Measurements from ENCODE around the gene CRISP3.

- TF ChIP-seq ATF2 (IDR thresholded peaks at IDR 0.05; ENCODE audit: low read length) (no peak), ATF3 (IDR thresholded peaks at IDR 0.05; ENCODE audit: insufficient read depth, low read depth, low read length) (no peak), BACH1 (IDR thresholded peaks at IDR 0.05; ENCODE audit: low read length) (no peak), RFX5 (IDR thresholded peaks at IDR 0.05; ENCODE audit: borderline replicate concordance, low read depth, low read length) (no peak), CTCF (IDR thresholded peaks at IDR 0.05; ENCODE audit: control extremely low read depth in 1 of 3, insufficient read depth in 1 of 3, low read depth in 1 of 3, low read length in 3 of 3) (no peak), SP1 (IDR thresholded peaks at IDR 0.05; ENCODE audit: low read depth, low read length) (no peak), POLR2A (IDR thresholded peaks at IDR 0.05; ENCODE audit: control extremely low read depth in 1 of 2, low read depth in 2 of 2, low read length in 2 of 2) (no peak)
Observed at GRCh38 chr6:49784272-49784671, 40.1 kb upstream of the CRISP3 start.

Data from H1 (cell line).